ENCODE measurements around the gene UBE2M.

DNA sequence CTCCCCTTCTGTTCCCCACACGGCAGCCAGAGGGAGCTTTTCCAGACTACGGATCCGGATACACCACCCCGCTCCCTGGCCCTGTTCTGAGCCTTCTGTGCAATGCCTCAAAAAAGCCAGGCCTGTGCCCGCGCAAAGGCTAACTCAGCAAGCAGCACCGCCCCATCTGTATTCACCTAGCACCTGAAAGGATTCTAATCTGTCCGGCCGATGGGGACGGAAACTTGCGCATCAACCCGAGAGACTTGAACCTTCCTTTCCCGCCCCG, 39.4 kb downstream of the UBE2M start:
- no peak for TF ChIP-seq EZH2phosphoT487 (conservative IDR thresholded peaks at IDR 0.05; ENCODE audit: low read length)
- TF ChIP-seq, protein P1, sequence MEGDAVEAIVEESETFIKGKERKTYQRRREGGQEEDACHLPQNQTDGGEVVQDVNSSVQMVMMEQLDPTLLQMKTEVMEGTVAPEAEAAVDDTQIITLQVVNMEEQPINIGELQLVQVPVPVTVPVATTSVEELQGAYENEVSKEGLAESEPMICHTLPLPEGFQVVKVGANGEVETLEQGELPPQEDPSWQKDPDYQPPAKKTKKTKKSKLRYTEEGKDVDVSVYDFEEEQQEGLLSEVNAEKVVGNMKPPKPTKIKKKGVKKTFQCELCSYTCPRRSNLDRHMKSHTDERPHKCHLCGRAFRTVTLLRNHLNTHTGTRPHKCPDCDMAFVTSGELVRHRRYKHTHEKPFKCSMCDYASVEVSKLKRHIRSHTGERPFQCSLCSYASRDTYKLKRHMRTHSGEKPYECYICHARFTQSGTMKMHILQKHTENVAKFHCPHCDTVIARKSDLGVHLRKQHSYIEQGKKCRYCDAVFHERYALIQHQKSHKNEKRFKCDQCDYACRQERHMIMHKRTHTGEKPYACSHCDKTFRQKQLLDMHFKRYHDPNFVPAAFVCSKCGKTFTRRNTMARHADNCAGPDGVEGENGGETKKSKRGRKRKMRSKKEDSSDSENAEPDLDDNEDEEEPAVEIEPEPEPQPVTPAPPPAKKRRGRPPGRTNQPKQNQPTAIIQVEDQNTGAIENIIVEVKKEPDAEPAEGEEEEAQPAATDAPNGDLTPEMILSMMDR (IDR thresholded peaks at IDR 0.05; ENCODE audit: insufficient read depth, low read length, poor library complexity, severe bottlenecking), result no peak
